Gastroesophageal sphincter (tissue), 3 donors: ENCODE data around the gene HELZ2.

Experiments used
- POLR2A ChIP-seq, 2 donors: fragments of 450-650 bp; IDR thresholded peaks; one replicate each; pipeline ENCODE4 v1.6.1; 2017; ENCODE audit warnings: antibody characterized with exemption in 2 of 2, mild to moderate bottlenecking in 2 of 2, moderate library complexity in 1 of 2
- POLR2AphosphoS5 ChIP-seq: sonication (generic); formaldehyde crosslinking; IDR thresholded peaks from one replicate; pipeline ENCODE4 v1.6.1; 2017; ENCODE audit warnings: antibody characterized with exemption
- TF ChIP-seq, protein P1 (sequence below), 4 experiments: fragments of 200-600 bp in 2 of 4; fragments of 450-650 bp in 2 of 4; sonication (generic) in 1 of 4; IDR thresholded peaks; one replicate each; pipeline ENCODE4 v1.5.1; 2017 to 2019; ENCODE audit warnings: antibody characterized with exemption in 4 of 4, mild to moderate bottlenecking in 2 of 4, moderate library complexity in 2 of 4

DNA sequence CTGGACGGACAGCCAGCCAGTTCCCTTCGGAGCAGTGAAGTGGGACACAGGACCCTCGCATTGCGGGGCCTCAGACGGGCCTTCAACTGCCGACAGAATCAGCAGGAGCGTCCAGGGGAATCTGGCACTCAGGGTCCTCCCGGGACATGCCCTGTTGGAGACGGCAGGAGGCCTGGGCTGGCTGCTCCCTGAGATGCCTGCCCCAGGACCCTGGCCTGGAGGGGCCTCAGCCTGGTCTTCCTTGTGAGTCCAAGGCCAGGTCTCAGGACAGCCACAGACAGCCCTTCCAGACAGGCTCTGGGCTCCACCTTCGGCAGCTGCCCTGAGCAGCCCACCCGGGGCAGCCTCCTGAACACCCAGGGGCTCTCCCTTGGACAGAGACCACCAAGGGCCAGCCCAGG is 14.6 kb upstream of the HELZ2 start:
- TF ChIP-seq, protein P1, sequence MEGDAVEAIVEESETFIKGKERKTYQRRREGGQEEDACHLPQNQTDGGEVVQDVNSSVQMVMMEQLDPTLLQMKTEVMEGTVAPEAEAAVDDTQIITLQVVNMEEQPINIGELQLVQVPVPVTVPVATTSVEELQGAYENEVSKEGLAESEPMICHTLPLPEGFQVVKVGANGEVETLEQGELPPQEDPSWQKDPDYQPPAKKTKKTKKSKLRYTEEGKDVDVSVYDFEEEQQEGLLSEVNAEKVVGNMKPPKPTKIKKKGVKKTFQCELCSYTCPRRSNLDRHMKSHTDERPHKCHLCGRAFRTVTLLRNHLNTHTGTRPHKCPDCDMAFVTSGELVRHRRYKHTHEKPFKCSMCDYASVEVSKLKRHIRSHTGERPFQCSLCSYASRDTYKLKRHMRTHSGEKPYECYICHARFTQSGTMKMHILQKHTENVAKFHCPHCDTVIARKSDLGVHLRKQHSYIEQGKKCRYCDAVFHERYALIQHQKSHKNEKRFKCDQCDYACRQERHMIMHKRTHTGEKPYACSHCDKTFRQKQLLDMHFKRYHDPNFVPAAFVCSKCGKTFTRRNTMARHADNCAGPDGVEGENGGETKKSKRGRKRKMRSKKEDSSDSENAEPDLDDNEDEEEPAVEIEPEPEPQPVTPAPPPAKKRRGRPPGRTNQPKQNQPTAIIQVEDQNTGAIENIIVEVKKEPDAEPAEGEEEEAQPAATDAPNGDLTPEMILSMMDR (IDR thresholded peaks at IDR 0.05), result no peak
- TF ChIP-seq POLR2A (IDR thresholded peaks at IDR 0.05) (peak in 1 of 2 donors; percentile 6), POLR2AphosphoS5 (no peak)
